MM.1S (cell line): ENCODE measurements around the gene PCP4.

Source experiments
- EZH2 ChIP-seq: fragments of 300-600 bp; sonication (generic); optimal IDR thresholded peaks from 2 replicates; pipeline ENCODE3; 2017; ENCODE audit warnings: low read depth, mild to moderate bottlenecking, antibody characterized with exemption, low read length, mixed read lengths
- EZH2phosphoT487 ChIP-seq: fragments of 300-600 bp; sonication (generic); IDR thresholded peaks from 2 replicates; pipeline ENCODE4 v1.6.1; 2018; ENCODE audit warnings: antibody characterized with exemption, low read length

DNA sequence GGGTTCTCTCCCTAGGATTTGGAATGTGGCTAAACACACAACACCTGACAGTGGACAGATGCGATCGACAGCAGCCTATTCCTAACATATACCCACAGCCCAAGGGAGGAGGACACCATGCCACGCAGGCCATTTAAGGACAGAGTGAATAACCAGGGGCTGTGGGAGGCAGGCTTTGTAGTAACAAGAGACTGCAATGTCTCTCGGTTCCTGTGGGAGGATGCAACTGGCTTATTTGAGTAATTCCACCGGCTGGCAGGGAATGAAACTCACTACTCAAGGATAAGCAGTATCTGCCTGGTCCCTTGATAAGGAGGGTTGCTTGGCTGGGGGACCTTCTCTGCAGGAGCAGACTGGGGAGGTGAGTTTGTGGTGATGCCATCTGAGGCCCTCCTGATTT lies 109.6 kb downstream of the PCP4 start:
- TF ChIP-seq EZH2 (no peak), EZH2phosphoT487 (no peak)
